ENCODE results near the gene ABLIM2. TPM values are rescaled to one million over a fixed set of nuclear protein-coding genes. Genes with fewer than 3 reads are reported as not detected.

Gene ABLIM2
- total RNA-seq, 2 donors from 2014 or later = 6.0 to 20.8 TPM

GRCh38 chr4:8155048-8155447 lies 3.6 kb downstream of the ABLIM2 start:
- Histone ChIP-seq H3K36me3 (replicated peaks in 1 of 2; ENCODE audit: insufficient read depth in 1 of 2, low read depth in 2 of 2) (no peaks in the 10 kb centered on the region), H3K4me1 (peaks cover 21% of the 10 kb centered on the region), H3K27me3 (no peaks in the 10 kb centered on the region), H3K4me3 (no peak overlapping the region), H3K9me3 (no peaks in the 10 kb centered on the region), H3K27ac (no peak overlapping the region)
- ATAC-seq (no peak), DNase-seq (no peak)
- intact Hi-C loops (cut with DNase I) = no loop called here
- WGBS, 2 donors = 75 to 88% methylated on average over 6 of the region's 6 CpGs
- TF ChIP-seq, protein P1, sequence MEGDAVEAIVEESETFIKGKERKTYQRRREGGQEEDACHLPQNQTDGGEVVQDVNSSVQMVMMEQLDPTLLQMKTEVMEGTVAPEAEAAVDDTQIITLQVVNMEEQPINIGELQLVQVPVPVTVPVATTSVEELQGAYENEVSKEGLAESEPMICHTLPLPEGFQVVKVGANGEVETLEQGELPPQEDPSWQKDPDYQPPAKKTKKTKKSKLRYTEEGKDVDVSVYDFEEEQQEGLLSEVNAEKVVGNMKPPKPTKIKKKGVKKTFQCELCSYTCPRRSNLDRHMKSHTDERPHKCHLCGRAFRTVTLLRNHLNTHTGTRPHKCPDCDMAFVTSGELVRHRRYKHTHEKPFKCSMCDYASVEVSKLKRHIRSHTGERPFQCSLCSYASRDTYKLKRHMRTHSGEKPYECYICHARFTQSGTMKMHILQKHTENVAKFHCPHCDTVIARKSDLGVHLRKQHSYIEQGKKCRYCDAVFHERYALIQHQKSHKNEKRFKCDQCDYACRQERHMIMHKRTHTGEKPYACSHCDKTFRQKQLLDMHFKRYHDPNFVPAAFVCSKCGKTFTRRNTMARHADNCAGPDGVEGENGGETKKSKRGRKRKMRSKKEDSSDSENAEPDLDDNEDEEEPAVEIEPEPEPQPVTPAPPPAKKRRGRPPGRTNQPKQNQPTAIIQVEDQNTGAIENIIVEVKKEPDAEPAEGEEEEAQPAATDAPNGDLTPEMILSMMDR (IDR thresholded peaks at IDR 0.05) = no peak
- no peak for TF ChIP-seq POLR2A (IDR thresholded peaks at IDR 0.05)

DNA sequence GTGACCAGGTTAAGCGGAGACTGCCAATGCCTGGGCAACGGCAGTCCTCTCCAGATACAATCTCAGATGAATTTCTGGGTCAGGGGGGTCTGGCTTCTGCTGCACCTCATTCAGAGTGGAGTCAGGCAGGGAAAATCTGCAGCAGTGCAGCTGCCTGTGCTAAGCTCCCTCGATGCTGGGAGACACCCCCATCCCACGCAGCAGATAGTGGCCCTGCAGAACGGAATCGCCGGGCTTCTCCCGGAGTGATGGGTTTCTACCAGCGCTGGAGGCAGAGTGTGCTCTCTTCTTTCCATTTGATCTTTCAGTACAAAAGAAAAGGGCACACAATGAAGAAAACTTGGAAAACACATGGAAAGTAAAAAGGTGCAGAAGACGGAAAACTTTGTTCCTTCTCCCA lies 5.2 kb downstream of the ABLIM2 start:
- intact Hi-C loops (cut with DNase I) = no loop called here
- DNase-seq (no peak), ATAC-seq (no peak)
- Histone ChIP-seq H3K36me3 (replicated peaks in 1 of 2; ENCODE audit: insufficient read depth in 1 of 2, low read depth in 2 of 2) (no peaks in the 10 kb centered on the region), H3K27ac (no peak overlapping the region), H3K27me3 (no peaks in the 10 kb centered on the region), H3K9me3 (no peaks in the 10 kb centered on the region), H3K4me1 (peaks cover 12% of the 10 kb centered on the region), H3K4me3 (no peak overlapping the region)
- TF ChIP-seq, protein P1 (IDR thresholded peaks at IDR 0.05) = no peak
- no peak for TF ChIP-seq POLR2A (IDR thresholded peaks at IDR 0.05)
- 85 to 97% methylated on average over 9 to 10 of the region's 10 CpGs for WGBS, 2 donors

DNA sequence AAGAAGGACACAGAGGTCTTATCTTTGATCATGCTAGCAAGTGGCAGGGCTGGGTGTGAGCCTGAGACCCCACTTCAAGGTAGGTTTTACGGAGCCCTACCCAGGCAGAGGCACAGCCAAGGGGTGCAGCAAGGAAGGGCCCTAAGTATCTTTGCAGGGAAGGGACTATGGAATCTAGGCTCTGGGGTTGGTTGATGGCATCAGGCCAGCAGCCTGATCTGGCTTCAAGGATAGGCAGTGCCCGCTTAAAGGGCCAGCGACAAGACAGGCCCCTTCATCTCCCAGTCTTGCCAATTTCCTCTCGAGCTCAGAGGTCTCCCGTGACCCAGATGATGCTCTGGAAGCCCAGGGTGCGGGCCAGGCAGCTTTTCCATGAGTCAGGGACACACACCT lies 5.8 kb downstream of the ABLIM2 start:
- TF ChIP-seq, protein P1 (IDR thresholded peaks at IDR 0.05) = no peak
- TF ChIP-seq POLR2A (IDR thresholded peaks at IDR 0.05) = no peak
- DNase-seq (peak; percentile 34 to 68 (median 47)), ATAC-seq (no peak)
- WGBS, 2 donors = 35 to 38% methylated on average over 5 to 6 of the region's 6 CpGs
- intact Hi-C loops (cut with DNase I) = no loop called here
- H3K27ac ChIP-seq = no peak overlapping the region
- H3K36me3 ChIP-seq (replicated peaks in 1 of 2; ENCODE audit: insufficient read depth in 1 of 2, low read depth in 2 of 2) = no peaks in the 10 kb centered on the region
- no peaks in the 10 kb centered on the region for H3K9me3 ChIP-seq
- no peak overlapping the region for H3K4me3 ChIP-seq
- no peaks in the 10 kb centered on the region for H3K27me3 ChIP-seq
- peaks cover 9% of the 10 kb centered on the region for H3K4me1 ChIP-seq

GRCh38 chr4:8152090-8152864 lies 6.3 kb downstream of the ABLIM2 start:
- DNase-seq (no peak), ATAC-seq (no peak)
- 82 to 87% methylated on average over 21 to 38 of the region's 39 CpGs for WGBS, 2 donors
- H3K27me3 ChIP-seq = no peaks in the 10 kb centered on the region
- no peak for TF ChIP-seq POLR2A (IDR thresholded peaks at IDR 0.05)
- TF ChIP-seq, protein P1 (IDR thresholded peaks at IDR 0.05) = no peak
- H3K4me3 ChIP-seq = no peak overlapping the region
- H3K36me3 ChIP-seq (replicated peaks in 1 of 2; ENCODE audit: insufficient read depth in 1 of 2, low read depth in 2 of 2) = no peaks in the 10 kb centered on the region
- intact Hi-C loops (cut with DNase I) = no loop called here
- H3K4me1 ChIP-seq = peaks cover 3% of the 10 kb centered on the region
- no peak overlapping the region for H3K27ac ChIP-seq
- no peaks in the 10 kb centered on the region for H3K9me3 ChIP-seq

- ATAC-seq = no peak
- Histone ChIP-seq H3K4me1 (peaks cover under 1% of the 10 kb centered on the region), H3K9me3 (no peaks in the 10 kb centered on the region), H3K27me3 (no peaks in the 10 kb centered on the region), H3K27ac (no peak overlapping the region), H3K36me3 (replicated peaks in 1 of 2; ENCODE audit: insufficient read depth in 1 of 2, low read depth in 2 of 2) (no peaks in the 10 kb centered on the region), H3K4me3 (no peak overlapping the region)
- intact Hi-C loops (cut with DNase I) = no loop called here
- no peak for DNase-seq
- TF ChIP-seq, protein P1 (IDR thresholded peaks at IDR 0.05) = no peak
- no peak for TF ChIP-seq POLR2A (IDR thresholded peaks at IDR 0.05)
- 90% methylated on average over 12 to 15 of the region's 15 CpGs for WGBS, 2 donors
Measured at GRCh38 chr4:8151165-8151650, 7.4 kb downstream of the ABLIM2 start.

All from body of pancreas (tissue), 4 donors.